WTC11 (cell line): ENCODE results near the gene KRTAP9-4.

ENCODE experiments used
- CTCF ChIP-seq: fragments of 200-600 bp; IDR thresholded peaks from 2 replicates; pipeline ENCODE4 v1.8.0; 2022; ENCODE audit warnings: antibody characterized with exemption
- ZNF138 ChIP-seq: sonication (generic); formaldehyde crosslinking; conservative IDR thresholded peaks from 2 replicates; pipeline ENCODE4 v1.8.1; 2022; ENCODE audit warnings: mild to moderate bottlenecking, moderate library complexity, missing genetic modification reagents

- TF ChIP-seq CTCF (no peak), ZNF138 (CRISPR knock-in tag) (no peak)
These were observed 23.4 kb upstream of the KRTAP9-4 start for GRCh38 chr17:41226051-41226450.
